Measurements from ENCODE around the gene AHCY.
"Not testable (repeated sequence)": the region's sequence is repeated elsewhere in the genome, so short reads cannot be mapped to it uniquely, and the experiment has no call there.

AHCY gene

DNA sequence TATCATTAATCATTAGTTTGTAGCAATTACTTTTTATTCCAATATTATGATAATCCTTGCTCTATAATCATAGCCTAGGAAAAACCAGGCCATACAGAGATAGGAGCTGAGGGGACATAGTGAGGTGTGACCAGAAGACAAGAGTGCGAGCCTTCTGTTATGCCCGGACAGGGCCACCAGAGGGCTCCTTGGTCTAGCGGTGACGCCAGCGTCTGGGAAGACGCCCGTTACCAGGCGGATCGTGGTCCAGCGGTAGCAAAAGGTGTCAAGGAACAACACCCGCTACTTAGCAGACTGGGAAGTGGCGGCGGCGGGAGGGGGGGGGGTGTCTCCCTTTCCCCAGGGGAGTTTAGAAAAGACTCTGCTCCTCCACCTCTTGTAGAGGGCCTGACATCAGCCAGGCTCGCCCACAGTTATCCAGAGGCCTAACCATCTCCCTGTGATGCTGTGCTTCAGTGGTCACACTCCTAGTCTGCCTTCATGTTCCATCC, 4.8 kb downstream of the AHCY start:
- not testable (repeated sequence) for DNase-seq (ENCODE audit: low read depth)

DNA sequence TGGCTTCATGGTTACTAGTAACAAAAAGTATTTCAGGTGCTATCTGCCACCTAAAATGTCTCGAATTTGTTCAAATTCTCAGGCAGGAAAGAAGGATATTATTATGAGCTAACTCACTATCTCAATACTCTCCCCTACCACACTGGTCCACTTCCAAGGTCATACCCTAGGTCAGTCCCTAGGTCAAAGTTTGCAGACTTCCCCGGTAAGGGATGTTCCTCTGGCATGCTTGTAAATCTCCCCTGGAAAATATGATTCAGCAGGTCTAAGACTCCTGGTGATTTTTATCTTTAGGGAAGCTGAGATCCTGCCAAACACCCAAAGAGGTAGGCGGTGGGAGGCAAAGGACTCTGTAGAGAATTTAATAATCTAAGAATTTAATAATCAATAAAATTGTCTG, 6.7 kb downstream of the AHCY start:
- no peak for DNase-seq (ENCODE audit: low read depth)

DNA sequence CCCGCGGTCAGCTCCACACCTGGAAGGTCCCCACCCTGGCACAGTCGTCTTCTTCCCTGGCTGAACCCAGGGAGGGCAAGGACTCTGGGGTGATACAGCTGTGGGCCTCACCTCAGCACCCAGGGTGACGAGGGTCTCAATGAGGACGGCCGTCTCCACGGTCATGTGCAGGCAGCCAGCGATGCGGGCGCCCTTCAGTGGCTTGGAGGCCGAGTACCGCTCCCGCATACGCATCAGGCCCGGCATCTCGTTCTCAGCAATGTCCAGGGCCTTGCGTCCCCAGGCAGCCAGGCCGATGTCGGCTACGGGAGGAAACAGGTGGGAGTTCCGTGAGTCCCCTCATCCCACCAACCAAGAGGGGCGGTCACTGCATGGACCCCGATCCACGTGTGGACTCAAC, 7.9 kb downstream of the AHCY start:
- no peak for DNase-seq (ENCODE audit: low read depth)

DNA sequence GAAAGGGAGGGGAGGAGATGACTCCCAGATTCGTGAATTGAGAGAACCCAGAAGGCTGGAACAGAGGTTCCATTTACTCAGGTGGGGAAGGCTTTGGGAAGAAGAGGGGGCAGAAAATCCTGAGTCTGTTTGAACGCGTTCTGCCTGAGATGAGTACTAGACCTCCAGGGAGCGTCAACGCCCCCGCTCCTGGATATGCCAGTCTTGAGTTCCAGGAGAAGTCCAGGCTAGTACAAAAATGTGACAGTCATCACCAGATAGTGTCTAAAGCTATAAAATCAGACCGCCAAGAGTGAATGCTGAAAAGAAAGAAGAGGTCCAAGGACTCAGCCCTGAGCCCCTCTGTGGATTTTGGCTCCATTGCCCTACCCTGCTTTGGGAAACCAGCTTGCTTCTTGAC, 8.6 kb downstream of the AHCY start:
- no peak for DNase-seq (ENCODE audit: low read depth)

DNA sequence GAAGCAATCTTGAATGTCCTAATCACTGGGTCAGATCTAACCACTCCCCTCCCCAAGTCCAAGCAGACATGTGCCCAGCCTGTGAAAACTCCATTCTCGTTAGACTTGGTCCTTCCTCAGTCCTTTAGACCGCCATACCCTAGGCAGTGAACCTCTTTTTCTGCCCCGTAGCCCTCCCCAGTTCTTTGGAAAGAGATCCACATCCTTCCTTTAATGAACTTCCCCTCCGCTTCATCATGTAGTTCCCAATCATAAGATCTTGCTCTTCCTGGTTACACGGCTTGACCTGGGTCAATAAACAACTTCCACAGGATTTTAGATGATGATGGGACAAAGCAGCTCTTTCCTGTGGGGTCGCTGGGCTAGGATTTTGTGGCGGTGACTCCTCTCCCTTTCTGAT, 9.6 kb downstream of the AHCY start:
- no peak for DNase-seq (ENCODE audit: low read depth)

DNA sequence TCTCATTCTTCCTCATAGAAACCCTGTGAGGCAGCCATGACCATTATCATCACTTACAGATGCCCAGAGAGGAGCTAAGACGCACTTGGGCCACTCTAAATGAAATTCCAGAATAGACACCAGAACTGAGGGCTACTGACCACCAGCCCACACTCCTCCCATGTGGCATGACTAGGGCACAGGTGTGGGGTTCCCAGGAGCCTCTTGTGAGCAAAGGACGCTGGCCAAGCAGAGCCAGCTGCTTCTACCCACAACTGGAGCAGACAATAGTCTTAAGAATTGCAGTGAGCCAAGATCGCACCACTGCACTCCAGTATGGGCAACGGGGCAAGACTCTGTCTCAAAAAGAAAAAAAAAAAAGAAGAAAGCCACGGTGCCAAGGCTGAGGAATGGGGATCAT, 10.0 kb downstream of the AHCY start:
- no peak for DNase-seq (ENCODE audit: low read depth)

DNA sequence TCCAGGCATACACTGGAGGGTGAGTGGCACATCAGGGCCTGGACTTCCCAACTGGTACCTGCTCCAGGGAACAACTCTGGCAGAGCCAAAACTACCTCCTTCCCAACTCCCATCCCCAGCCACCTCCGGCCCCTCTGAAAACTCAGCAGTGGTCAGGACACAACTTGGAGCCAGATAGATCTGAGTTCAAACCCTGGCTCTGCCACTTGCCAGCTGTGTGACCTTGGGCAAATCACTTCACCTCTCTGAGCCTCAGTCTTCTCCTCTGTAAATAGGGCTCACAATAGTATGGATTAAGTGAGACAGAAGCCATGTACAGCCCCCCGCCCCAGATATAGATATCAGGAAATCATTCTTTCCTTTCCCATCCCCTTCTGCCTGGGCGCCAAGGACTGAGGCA, 10.7 kb downstream of the AHCY start:
- DNase-seq (ENCODE audit: low read depth): no peak

DNA sequence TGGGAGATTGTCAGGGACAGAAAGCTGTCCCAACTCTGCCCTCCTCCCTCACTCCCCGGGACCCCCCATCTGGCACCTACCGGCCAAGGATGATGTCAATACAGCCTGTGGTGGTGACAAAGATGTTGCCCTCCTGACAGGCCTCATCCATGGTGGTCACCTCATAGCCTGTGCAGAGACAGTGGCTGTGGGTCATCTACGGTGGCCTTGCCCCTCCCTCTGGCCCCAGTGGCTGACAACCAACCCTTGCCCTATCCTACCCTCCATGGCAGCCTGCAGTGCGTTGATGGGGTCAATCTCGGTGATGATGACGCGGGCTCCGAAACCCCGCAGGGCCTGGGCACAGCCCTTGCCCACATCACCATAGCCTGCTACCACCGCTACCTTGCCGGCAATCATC, 12.7 kb downstream of the AHCY start:
- DNase-seq (ENCODE audit: low read depth): no peak

DNA sequence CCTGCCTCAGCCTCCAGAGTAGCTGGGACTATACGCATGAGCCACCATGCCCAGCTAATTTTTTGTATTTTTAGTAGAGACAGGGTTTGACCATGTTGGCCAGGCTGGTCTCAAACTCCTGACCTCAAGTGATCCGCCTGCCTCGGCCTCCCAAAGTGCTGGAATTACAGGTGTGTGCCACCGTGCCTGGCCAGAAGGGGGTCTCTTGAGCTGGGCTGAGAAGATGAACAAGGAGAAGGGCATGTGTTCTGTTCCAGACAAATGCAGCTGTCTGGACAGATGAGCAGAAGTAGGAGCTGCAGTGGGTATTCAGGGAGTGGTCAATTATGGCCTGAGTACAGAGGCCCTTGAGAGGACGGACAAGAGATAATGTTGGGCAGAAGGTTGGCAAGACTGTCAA, 15.7 kb downstream of the AHCY start:
- not testable (repeated sequence) for DNase-seq (ENCODE audit: low read depth)

DNA sequence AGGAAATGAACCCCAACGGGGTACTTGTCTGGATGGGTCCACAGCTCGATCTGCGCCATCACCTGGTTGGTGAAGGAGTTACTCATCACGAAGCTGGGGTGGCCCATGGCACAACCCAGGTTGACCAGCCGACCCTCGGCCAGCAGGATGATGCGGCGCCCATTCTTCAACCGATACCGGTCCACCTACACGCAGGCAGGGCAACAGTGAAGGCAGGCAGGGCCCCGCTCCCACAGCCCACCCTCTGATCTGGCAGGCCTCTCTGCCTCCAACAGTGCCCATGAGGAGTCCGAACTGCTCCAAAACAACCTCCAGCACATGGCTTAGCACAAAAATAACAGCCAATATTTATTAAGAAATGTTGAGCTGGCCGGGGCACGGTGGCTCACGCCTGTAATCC, 17.7 kb downstream of the AHCY start:
- no peak for DNase-seq (ENCODE audit: low read depth)

DNA sequence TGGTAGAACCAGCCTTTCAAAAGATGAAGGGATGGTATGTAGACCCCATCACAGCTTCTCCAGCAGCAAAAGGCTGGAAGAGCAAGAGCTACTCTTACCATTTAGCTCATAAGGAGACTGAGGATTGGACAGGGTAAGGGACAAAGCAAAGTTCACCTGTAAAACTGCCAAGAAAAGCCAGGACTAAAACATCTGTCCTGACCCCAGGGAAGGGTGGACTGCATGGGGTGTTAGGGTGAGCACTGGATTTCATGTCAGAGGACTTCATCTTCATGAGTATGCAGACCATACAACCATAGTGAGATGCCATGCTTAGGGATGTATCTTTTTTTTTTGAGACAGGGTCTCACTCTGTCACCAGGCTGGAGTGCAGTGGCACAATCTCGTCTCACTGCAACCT, 19.3 kb downstream of the AHCY start:
- no peak for DNase-seq (ENCODE audit: low read depth)

DNA sequence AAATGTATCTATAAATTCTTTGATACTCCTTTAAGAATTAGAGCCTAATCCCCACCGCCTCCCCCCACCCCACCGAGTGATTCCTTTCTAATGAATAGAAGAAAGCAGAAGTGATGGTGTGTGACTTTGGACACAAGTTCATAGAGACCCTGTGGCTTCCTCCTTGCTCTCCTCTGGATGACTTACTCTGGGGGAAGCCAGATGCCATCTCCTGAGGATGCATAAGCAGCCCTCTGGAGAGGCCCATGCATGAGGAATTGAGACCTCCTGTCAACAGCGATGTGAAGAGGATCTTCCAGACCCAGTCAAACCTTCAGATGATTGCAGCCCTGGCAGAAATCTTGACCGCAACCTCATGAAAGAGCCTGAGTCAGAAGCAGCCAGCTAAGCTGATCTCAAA, 21.1 kb downstream of the AHCY start:
- no peak for DNase-seq (ENCODE audit: low read depth)

DNA sequence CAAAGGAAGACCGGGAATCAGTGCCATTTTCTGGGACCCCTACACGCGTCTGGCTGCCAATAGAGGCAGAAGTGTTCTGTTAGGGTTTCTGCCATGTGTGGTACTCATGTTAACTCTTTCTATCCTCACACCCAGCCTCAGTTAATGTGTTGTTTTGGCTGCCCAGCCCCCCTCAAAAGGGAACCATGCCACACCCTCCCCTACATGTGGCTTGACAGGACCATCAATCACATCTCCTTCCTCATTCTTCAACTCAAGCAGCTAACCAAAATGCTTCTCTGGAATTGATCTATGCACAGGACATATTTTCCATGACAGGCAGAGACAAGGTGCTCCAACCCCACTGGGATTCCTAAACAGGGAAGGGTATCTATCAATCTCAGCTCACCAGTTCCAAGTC, 22.0 kb downstream of the AHCY start:
- no peak for DNase-seq (ENCODE audit: low read depth)

DNA sequence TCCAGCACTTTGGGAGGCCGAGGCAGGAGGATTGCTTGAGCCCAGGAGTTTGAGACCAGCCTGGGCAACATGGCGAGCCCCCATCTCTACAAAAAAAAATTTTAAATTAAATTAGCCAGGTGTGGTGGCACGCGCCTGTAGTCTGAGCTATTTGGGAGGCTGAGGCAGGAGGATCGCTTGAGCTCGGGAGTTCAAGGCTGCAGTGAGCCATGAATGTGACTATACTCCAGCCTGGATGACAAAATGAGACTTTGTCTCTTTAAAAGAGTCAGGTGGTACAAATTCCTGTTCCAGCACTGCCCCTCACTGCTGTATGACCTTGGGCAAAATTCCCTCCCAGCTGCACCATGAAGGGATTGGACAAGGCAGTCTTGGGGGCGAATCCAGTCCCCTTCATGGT, 28.5 kb downstream of the AHCY start:
- no peak for DNase-seq (ENCODE audit: low read depth)

DNA sequence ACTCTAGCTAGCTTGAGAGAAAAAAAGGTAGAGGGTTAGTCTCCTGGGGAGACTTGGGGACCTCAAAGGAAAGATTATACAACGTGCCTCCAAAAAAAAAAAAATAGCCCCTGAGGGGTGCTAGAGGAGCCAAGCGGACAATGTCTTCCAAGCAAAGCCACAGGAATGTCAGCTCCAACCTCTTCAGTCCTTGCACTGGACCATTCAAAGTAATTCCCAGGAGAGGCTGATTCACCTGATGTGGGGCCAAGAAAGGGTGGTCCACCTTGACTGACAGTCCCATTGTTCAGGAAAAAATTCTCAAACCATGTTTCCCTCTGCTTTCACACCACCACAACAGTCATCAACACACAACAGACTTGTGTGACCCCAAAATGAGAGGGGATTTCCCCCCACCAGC, 31.2 kb downstream of the AHCY start:
- peak; percentile 35 for DNase-seq (ENCODE audit: low read depth)

DNA sequence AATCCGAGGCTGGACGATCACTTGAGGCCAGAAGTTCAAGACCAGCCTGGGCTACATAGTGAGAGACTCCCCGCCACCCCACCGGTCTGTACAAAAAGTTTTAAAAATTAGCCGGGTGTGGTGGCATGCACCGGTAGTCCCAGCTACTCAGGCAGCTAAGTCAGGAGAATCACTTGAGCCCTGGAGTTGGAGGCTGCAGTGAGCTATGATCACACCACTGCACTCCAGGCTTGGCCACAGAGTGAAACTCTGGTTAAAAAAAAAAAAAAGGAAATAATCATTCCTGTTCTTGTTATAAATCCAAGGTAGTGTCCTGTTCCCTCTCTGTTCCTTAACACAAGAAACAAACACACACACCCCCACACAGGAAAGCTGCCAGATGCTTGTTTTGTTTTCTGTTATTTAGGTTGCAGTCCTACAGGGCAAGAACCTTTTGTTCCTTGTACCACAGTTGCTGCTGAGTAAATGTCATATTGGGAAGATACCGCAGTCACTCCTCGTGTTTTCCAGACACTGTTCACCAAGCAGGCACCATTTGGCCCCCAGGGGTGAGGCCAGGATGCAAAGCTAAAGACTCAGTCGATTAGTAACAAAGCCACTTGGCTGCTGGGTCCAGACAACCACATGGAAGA, 33.0 kb downstream of the AHCY start:
- no peak for DNase-seq (ENCODE audit: low read depth)

DNA sequence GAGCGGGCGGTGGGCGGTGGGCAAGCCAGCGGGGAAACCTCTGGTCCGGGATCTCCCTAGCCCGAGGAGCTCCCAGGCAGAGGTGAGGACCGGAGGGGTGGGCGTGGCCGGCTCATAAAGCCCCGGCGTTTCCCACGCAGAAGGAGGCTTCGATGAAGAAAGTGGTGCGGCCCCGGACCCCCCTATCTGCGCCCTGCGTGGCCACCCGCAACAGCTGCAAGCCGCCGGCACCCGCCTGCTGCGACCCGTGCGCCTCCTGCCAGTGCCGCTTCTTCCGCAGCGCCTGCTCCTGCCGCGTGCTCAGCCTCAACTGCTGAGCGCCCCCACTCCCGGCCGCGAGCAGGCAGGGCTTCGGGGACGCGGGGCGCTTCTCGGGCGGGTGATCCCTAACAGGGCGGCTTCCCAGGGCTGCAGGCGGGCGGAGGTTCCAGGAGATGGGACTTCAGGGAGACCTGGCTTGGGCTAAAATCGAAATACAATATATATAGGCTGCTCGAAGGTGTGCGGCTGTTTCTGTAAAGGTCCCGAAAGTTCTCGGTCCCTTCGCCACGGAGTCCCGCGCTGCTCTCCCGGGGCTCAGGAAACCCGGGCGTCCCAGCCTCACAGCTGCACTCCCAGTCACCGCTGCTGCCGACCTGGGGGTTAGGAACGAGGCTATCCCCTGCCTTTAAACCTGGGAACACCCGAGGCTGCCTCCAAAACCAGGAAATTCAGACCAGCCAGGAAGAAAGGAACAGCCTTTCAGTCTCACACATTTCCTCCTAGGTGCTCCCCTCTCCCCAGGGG, 34.1 kb downstream of the AHCY start:
- DNase-seq (ENCODE audit: low read depth): no peak

DNA sequence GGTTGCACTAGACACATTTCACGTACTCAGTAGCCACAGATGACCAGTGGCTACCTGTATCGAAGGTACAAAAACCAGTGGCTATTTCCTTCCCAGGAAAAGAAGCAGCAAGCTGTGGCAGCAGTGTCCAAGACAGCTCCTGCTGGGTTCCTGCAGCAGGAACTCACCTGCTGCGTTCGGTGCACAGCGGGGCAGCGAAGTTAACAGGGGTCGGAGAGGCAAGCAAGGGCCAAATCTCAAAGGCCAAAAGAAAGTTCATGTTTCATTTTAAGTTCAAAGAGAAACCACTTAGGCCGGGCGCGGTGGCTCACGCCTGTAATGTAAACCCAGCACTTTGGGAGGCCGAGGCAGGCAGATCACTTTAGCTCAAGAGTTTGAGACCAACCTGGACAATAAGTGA, 35.0 kb downstream of the AHCY start:
- DNase-seq (ENCODE audit: low read depth): no peak

DNA sequence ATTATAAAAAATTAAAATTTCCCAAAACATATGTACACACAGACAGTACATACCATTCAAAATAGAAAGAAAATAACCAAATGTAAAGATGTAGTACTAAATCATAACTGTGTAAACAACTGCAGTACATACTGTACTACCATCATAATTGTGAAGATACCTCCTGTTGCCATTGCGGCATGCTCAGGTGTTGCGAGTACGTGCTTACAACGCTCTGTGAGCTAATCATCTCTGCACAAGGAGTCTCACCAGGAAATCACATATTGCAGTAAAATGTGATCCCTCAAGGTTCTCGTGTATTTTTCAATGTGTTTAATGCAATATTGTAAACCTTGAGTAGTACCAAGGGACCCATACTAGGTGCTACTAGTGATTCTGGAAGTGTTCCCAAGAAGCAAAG, 39.0 kb downstream of the AHCY start:
- no peak for DNase-seq (ENCODE audit: low read depth)

DNA sequence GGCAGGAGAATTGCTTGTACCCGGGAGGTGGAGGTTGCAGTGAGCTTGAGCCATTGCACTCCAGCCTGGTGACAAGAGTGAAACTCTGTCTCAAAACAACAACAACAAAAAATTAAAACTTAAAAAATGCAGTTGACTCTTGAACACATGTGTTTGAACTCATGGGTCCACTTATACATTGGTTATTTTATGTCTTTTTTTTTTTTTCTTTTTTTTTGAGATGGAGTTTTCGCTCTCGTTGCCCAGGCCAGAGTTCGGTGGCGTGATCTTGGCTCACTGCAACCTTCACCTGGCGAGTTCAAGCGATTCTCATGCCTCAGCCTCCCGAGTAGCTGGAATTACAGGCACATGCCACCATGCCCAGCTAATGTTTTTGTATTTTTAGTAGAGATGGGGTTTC, 39.7 kb downstream of the AHCY start:
- DNase-seq (ENCODE audit: low read depth): not testable (repeated sequence)

DNA sequence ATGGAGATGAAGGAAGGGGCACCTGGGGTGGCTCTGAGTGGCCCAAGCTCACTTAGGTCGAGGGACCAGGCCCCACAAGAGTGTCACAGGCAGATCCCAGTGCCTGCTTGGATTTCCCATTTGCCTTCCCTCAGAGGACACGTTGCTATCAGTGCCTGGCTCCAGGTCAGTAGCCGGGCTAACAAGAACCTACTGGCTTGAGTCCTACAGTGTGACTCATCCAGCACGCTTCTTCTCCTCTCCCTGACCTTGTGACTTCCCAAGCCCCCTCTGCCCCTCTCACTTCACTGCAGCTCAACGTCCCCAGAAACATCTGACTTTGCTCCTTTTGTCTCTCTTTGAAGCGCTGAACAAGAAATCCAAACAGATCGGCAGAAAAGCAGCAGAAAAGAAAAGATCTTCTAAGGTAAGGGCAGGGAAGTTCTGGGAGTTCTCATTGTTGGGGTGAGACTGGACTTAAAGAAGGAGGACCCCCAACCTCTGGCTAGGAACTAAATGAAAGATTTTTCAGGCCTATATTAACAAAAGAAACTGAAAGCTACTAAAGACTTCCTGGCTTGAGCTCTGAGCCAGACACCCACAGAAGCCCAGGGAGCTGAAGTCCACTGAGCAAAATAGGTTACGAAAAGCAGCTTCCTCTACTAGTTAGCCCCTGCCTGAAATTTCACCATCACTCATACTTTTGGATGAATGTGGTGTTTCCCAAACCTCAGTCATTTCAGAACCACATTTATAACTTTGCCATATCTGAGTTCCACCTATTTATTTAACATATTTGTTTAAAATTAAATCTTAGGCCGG, 40.5 kb downstream of the AHCY start:
- DNase-seq (ENCODE audit: low read depth): no peak

DNA sequence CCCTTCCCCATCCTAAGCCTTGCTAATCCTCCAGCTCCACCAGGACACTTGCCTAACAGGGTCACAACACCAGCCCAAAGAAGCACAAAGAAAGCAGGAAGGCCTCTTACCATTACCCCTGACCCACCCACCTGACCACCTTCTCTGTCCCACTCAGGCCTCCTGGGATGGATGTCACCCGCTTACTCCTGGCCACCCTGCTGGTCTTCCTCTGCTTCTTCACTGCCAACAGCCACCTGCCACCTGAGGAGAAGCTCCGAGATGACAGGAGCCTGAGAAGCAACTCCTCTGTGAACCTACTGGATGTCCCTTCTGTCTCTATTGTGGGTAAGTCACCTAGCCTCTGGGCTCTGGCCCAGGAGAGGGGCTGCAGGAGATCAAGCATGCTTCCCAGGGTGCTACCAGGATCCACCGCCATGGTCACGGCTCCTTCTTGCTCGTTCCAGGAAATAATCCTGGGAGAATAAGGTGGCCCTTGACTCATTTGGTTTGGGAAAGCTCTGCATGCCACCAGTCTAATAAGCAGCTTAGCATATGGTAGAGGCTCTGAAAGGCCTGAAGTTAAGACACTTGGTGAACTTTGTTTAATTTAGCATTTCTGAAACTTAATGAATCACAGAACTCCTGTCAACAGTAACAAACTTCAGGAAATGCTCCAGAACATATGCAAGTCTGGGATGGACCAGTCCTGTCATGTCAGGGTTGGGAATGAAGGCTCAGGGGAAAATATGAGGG, 42.8 kb downstream of the AHCY start:
- DNase-seq (ENCODE audit: low read depth): no peak

Data from HS-27A (cell line).